ENCODE data around the gene NUP205. TPM values are rescaled to one million over a fixed set of nuclear protein-coding genes. Genes with fewer than 3 reads are reported as not detected.
A peak's percentile ranks its signal among the peaks of the same experiment; 100 is the strongest.

NUP205 gene, protein sequence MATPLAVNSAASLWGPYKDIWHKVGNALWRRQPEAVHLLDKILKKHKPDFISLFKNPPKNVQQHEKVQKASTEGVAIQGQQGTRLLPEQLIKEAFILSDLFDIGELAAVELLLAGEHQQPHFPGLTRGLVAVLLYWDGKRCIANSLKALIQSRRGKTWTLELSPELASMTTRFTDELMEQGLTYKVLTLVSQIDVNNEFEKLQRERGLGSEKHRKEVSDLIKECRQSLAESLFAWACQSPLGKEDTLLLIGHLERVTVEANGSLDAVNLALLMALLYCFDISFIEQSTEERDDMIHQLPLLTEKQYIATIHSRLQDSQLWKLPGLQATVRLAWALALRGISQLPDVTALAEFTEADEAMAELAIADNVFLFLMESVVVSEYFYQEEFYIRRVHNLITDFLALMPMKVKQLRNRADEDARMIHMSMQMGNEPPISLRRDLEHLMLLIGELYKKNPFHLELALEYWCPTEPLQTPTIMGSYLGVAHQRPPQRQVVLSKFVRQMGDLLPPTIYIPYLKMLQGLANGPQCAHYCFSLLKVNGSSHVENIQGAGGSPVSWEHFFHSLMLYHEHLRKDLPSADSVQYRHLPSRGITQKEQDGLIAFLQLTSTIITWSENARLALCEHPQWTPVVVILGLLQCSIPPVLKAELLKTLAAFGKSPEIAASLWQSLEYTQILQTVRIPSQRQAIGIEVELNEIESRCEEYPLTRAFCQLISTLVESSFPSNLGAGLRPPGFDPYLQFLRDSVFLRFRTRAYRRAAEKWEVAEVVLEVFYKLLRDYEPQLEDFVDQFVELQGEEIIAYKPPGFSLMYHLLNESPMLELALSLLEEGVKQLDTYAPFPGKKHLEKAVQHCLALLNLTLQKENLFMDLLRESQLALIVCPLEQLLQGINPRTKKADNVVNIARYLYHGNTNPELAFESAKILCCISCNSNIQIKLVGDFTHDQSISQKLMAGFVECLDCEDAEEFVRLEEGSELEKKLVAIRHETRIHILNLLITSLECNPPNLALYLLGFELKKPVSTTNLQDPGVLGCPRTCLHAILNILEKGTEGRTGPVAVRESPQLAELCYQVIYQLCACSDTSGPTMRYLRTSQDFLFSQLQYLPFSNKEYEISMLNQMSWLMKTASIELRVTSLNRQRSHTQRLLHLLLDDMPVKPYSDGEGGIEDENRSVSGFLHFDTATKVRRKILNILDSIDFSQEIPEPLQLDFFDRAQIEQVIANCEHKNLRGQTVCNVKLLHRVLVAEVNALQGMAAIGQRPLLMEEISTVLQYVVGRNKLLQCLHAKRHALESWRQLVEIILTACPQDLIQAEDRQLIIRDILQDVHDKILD (N-terminal part only)
- 27.0 to 42.1 TPM (median 27.5 TPM) in 3 replicates for total RNA-seq
- long read RNA-seq, full-length matches to known transcripts: 17 of 21 reads
- long read RNA-seq, partial matches to known transcripts: 4 of 21 reads
- long read RNA-seq, other reads (novel, unspliced or antisense): 0 of 21 reads

DNA sequence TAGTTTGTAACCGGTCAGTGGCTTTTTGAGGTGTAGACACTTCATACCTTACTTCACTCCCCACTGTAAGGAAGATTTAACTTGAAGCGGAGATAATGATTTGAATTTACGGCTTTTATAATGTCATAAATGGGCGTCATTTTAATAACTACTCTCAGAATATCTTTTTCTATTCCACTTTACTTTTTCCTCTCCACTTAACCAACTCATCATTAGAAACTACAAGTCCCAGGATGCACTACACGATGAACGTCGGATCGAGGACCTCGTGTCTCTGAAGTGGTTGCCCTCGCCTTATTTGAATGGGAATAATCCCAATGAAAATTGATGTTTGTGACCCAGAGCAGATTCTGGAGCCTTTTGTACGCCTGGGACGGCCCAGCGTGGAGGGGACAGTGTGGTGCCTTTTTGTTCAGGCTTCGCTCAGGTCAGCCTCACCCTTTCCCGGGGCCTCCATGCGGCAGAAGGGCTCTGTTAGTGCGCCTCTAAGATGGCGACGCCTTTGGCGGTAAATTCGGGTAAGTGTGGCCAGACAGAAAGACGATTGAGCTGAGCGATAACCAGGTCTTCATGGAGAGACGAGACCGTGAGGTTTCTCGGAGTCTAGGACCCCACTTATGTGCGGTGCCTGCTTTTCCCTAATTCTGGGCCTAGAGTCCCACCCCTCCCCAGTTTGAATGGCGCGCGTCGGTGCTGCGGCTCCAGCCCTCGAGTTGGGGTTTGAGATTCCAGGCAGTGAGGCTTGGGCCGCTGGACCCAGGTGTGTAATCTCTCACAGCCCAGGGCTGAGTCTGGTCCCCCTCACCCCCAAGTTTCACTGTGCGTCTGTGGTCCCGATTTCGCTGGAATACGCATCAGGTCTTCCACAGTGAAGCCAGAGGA is at the start of gene NUP205:
Gene NUP205 (plus strand): TSS at position 463 of the 882 bp plus-strand sequence. CDS start 28 bp downstream, at position 491.
- Mint-ChIP-seq H3K9me3 (ENCODE audit: low read depth) (no peaks in the 10 kb centered on the region), H3K36me3 (ENCODE audit: low read depth) (no peaks in the 10 kb centered on the region), H3K27me3 (ENCODE audit: low read depth) (no peaks in the 10 kb centered on the region), H3K4me3 (ENCODE audit: unreplicated experiment) (no peak within 1 kb of the TSS), H3K4me1 (ENCODE audit: low read depth) (no peaks in the 10 kb centered on the region), H3K27ac (ENCODE audit: unreplicated experiment) (no peak within 1 kb of the TSS)
- DNase-seq (ENCODE audit: low spot score): no peak
- TF ChIP-seq, protein P1, sequence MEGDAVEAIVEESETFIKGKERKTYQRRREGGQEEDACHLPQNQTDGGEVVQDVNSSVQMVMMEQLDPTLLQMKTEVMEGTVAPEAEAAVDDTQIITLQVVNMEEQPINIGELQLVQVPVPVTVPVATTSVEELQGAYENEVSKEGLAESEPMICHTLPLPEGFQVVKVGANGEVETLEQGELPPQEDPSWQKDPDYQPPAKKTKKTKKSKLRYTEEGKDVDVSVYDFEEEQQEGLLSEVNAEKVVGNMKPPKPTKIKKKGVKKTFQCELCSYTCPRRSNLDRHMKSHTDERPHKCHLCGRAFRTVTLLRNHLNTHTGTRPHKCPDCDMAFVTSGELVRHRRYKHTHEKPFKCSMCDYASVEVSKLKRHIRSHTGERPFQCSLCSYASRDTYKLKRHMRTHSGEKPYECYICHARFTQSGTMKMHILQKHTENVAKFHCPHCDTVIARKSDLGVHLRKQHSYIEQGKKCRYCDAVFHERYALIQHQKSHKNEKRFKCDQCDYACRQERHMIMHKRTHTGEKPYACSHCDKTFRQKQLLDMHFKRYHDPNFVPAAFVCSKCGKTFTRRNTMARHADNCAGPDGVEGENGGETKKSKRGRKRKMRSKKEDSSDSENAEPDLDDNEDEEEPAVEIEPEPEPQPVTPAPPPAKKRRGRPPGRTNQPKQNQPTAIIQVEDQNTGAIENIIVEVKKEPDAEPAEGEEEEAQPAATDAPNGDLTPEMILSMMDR (IDR thresholded peaks at IDR 0.05): no peak

DNA sequence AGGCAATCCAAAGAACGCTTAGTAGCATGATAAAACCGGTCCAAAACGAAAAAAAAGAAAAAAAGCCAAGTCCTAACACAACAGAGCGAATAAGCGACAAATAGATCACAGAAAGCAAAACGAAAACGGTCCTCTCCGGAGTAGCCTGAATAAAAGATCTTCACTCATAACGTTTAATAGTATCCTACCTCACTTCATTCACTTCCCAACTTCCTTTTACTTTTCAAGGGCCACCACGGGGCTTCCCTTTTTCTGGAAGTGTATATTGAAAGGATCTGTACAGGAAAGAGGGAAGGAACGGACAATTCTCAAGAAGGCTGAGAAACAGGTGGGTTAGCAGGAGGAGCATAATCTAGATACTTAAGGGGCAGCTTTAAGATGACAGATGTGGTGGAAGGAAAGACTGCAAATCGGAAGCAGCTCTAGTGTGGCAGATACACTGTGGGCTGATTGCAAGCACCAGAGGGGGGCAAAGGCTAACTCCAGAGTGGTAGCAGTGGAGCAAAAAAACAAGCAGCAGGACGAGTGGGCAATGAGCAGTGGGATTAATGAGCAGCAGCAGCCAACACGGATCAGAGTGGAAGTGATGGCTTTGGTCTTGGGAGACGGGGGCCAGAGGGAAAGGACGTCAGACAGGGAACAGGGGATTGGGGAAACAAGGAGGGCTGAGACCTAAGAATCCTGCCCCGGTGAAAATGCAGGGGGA is 48.7 kb upstream of the NUP205 start:
- no peaks in the 10 kb centered on the region for H3K9me3 Mint-ChIP-seq (ENCODE audit: low read depth)
- peaks cover 2% of the 10 kb centered on the region for H3K4me1 Mint-ChIP-seq (ENCODE audit: low read depth)
- TF ChIP-seq, protein P1 (IDR thresholded peaks at IDR 0.05): no peak
- no peak for DNase-seq (ENCODE audit: low spot score)
- H3K27ac Mint-ChIP-seq (ENCODE audit: unreplicated experiment): no peak overlapping the region
- no peaks in the 10 kb centered on the region for H3K27me3 Mint-ChIP-seq (ENCODE audit: low read depth)
- H3K36me3 Mint-ChIP-seq (ENCODE audit: low read depth): no peaks in the 10 kb centered on the region
- H3K4me3 Mint-ChIP-seq (ENCODE audit: unreplicated experiment): no peak overlapping the region

DNA sequence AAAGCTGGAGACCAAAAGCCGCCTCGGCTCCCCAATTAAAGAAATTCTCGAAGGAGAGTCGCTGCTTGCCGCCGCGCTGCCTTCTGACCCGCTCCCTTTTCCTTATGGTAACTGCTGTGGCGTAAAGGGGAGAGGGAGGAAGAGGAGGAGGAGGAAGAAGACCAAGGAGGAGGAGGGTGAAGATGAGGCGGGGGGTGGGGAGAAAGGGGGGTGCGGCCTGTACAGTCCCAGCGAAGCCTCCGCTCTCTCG is 48.2 kb upstream of the NUP205 start:
- no peak overlapping the region for H3K27ac Mint-ChIP-seq (ENCODE audit: unreplicated experiment)
- H3K36me3 Mint-ChIP-seq (ENCODE audit: low read depth): no peaks in the 10 kb centered on the region
- no peaks in the 10 kb centered on the region for H3K9me3 Mint-ChIP-seq (ENCODE audit: low read depth)
- TF ChIP-seq, protein P1 (IDR thresholded peaks at IDR 0.05): no peak
- H3K4me1 Mint-ChIP-seq (ENCODE audit: low read depth): peaks cover 2% of the 10 kb centered on the region
- no peak for DNase-seq (ENCODE audit: low spot score)
- no peak overlapping the region for H3K4me3 Mint-ChIP-seq (ENCODE audit: unreplicated experiment)
- no peaks in the 10 kb centered on the region for H3K27me3 Mint-ChIP-seq (ENCODE audit: low read depth)

DNA sequence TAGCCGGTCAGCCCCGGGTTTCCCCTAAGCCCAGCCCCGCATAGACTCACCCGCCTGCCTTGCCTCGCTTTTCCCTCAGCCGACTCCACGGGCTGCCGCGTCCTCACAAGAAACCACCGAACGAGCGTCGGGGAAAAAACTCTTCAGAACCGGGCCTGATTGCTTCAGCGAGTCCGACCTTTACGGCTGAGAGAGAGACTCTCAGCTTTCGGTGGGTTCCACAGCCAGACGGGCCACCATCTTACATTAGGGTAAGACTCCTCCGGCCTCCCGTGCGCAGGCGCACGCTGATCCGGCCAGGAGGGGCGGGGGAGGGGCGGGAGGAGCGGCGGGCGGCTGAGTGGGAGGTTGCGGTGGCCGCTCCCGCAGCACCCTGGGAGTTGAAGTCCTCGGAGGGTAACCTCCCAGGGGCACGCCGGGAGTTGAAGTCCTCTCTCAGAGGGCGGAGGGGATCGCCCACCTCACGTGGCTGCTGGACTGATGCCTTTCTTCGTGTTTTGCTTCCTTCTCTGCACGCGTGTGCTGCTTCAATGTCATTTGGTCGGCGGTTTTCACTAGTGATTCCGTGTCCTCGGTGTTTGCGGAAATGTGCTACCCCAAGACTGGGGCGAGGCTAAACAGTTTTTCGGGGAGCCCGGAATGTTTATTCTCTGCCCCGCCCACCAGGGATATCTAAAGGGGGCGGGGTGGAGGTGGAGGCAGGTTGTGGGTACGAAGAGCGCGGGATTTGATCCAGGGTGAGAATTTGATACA is 47.7 kb upstream of the NUP205 start, which contains the start of gene CNOT4:
Gene CNOT4 (minus strand): TSS at position 264 of the 753 bp plus-strand sequence. CDS start 71,771 bp downstream, outside the sequence.
- Mint-ChIP-seq H3K27ac (ENCODE audit: unreplicated experiment) (no peak within 1 kb of the TSS), H3K27me3 (ENCODE audit: low read depth) (no peaks in the 10 kb centered on the region), H3K36me3 (ENCODE audit: low read depth) (no peaks in the 10 kb centered on the region), H3K4me1 (ENCODE audit: low read depth) (peaks cover 2% of the 10 kb centered on the region), H3K4me3 (ENCODE audit: unreplicated experiment) (no peak within 1 kb of the TSS), H3K9me3 (ENCODE audit: low read depth) (no peaks in the 10 kb centered on the region)
- TF ChIP-seq, protein P1 (IDR thresholded peaks at IDR 0.05): no peak
- DNase-seq (ENCODE audit: low spot score): peak; percentile 99
